Pulmonary artery endothelial cell (primary cell): ENCODE measurements around the gene HNRNPU. TPM values are rescaled to one million over a fixed set of nuclear protein-coding genes. Genes with fewer than 3 reads are reported as not detected.

Experiments
- DNase-seq: peaks from one replicate; pipeline ENCODE4 v3.0.0-alpha.2; 2011; ENCODE audit warnings: low read depth, low spot score
- total RNA-seq: library from RNA; depleted of rRNA; stranded (reverse); fragments of >200 nt; gene quantifications from 2 replicates; pipeline ENCODE4 v1.2.3, GENCODE V29; 2014

HNRNPU gene
- total RNA-seq, 1 donor from 2014 or later, result 474 TPM

DNA sequence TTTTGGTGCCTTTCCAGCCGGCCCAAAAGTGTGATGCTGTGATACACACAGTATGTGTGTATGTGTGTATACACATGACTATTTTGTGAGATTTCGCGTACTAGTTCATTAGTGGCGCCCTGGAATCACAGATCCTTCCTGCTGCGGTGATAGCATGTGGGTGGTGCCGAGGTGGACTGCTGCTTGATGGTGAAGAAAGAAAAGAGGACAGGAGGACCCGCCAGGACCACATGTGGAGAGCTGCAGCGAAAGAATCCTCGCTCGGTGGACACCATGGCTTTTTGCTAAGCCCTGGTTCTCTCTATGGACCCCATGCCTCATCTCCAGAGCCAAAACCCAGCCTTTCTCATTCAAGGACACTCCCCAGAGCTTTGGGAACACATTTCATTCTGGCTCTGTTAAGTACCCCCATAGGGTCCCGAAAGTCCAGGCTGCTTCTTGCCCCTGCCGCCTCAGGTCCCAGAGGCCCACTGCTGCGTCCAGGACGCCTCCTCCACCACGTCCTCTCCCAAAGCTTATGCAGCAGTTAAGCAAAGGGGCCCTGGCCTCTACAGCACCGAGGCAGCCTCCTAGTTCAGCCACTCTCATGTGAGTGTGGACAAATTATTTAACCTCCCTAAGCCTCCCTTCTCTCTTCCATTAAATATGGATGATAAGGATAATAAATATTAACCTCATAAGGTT is 61.6 kb downstream of the HNRNPU start:
- no peak for DNase-seq

- no peak for DNase-seq
These were observed 62.3 kb downstream of the HNRNPU start for GRCh38 chr1:244802041-244802440.

- no peak for DNase-seq
These were observed 63.1 kb downstream of the HNRNPU start for GRCh38 chr1:244801246-244801645.

GRCh38 chr1:244800821-244801220 is 63.5 kb downstream of the HNRNPU start:
- DNase-seq, result no peak

Other genes with a start within 250 kb of the HNRNPU start
- 52.6 and 58.1 TPM in 2 replicates for gene DESI2, start 211.4 kb downstream of the HNRNPU start, total RNA-seq
- gene COX20, start 28.9 kb downstream of the HNRNPU start, total RNA-seq, result 11.3 and 19.8 TPM in 2 replicates